Peyer's patch (tissue), 4 donors: ENCODE results near the gene DPP3. TPM values are rescaled to one million over a fixed set of nuclear protein-coding genes. Genes with fewer than 3 reads are reported as not detected.

Experiments used
- DNase-seq, 3 donors: peaks; one replicate each; pipeline ENCODE4 v3.0.0-alpha.2; 2017 to 2019
- H3K27ac ChIP-seq, 4 donors: fragments of 200-600 bp; sonication (generic); one replicate each; pipeline ENCODE4 v1.5.1; 2016 to 2019
- H3K27me3 ChIP-seq, 2 donors: fragments of 200-600 bp; sonication (generic); one replicate each; pipeline ENCODE4 v1.5.1; 2019
- H3K36me3 ChIP-seq, 3 donors: fragments of 200-600 bp; sonication (generic); one replicate each; pipeline ENCODE4 v1.5.1; 2016 to 2019
- H3K4me1 ChIP-seq, 4 donors: fragments of 200-600 bp; sonication (generic); one replicate each; pipeline ENCODE4 v1.5.1; 2016 to 2019
- H3K4me3 ChIP-seq, 4 donors: fragments of 200-600 bp; sonication (generic); 1 replicate in 3 of 4; 2 replicates in 1 of 4; pipeline ENCODE4 v1.5.1; 2016 to 2019; ENCODE audit warnings: mild to moderate bottlenecking in 1 of 4
- H3K9me3 ChIP-seq, 4 donors: fragments of 200-600 bp; sonication (generic); one replicate each; pipeline ENCODE4 v1.5.1; 2016 to 2019; ENCODE audit warnings: mild to moderate bottlenecking in 1 of 4
- POLR2A ChIP-seq, 2 donors: fragments of 450-650 bp; IDR thresholded peaks; one replicate each; pipeline ENCODE4 v1.5.1; 2017; ENCODE audit warnings: antibody characterized with exemption in 2 of 2, mild to moderate bottlenecking in 2 of 2, moderate library complexity in 2 of 2
- total RNA-seq, 4 donors: library from RNA; depleted of rRNA; stranded (reverse); fragments of >200 nt; gene quantifications; one replicate each; pipeline ENCODE4 v1.1.0, GENCODE V29; 2016
- TF ChIP-seq, protein P1 (sequence below), 6 experiments: fragments of 450-650 bp in 4 of 6; fragments of 200-600 bp in 2 of 6; sonication (generic) in 1 of 6; IDR thresholded peaks; one replicate each; pipeline ENCODE4 v1.5.1; 2017 to 2019; ENCODE audit warnings: antibody characterized with exemption in 6 of 6, mild to moderate bottlenecking in 3 of 6, moderate library complexity in 1 of 6

Gene DPP3
- total RNA-seq, 4 donors from 2014 or later = 58.3 to 66.8 (median 63.2) TPM

DNA sequence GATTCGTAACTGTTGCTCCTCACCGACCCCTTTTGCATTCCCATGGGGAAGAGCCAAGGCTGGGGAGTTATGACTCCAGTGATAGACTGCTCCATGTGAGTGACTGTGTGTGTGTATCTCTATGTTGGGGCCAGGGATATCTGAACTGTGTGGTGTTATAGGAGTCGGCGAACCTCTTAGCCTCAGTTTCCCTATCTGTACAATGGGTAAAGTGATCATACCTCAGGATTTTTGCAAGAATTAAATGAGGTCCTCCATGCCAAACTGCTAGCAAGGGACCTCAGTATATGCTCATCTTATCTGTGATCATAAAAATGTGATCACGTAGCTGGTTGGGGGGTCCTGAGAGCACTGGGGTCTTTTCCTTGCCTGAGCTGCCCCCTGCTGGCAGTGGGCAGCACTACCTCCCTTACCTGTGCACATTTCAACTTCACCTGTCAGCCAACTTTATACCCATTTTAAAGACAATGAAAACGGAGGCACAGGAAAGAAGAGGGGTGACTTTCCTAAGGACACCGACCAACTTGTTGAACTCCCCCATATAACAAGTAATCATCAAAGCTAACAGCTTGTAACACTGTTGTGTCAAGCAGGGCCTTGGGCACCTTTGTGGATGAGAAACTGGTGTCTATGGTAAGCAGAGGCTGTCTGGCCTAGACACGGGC, 1.4 kb upstream of the DPP3 start:
- Histone ChIP-seq H3K27me3 (no peaks in the 10 kb centered on the region), H3K4me1 (peaks cover 0 to 8% (median 3%) of the 10 kb centered on the region in 4 donors), H3K4me3 (peak overlapping the region; percentile 66 to 84 (median 71)), H3K36me3 (peaks cover 0 to 7% (median 0%) of the 10 kb centered on the region in 3 donors), H3K9me3 (no peaks in the 10 kb centered on the region), H3K27ac (peak overlapping the region; percentile 82 to 96 (median 90))
- no peak for TF ChIP-seq POLR2A (IDR thresholded peaks at IDR 0.05)
- TF ChIP-seq, protein P1, sequence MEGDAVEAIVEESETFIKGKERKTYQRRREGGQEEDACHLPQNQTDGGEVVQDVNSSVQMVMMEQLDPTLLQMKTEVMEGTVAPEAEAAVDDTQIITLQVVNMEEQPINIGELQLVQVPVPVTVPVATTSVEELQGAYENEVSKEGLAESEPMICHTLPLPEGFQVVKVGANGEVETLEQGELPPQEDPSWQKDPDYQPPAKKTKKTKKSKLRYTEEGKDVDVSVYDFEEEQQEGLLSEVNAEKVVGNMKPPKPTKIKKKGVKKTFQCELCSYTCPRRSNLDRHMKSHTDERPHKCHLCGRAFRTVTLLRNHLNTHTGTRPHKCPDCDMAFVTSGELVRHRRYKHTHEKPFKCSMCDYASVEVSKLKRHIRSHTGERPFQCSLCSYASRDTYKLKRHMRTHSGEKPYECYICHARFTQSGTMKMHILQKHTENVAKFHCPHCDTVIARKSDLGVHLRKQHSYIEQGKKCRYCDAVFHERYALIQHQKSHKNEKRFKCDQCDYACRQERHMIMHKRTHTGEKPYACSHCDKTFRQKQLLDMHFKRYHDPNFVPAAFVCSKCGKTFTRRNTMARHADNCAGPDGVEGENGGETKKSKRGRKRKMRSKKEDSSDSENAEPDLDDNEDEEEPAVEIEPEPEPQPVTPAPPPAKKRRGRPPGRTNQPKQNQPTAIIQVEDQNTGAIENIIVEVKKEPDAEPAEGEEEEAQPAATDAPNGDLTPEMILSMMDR (IDR thresholded peaks at IDR 0.05) = peak; percentile 68 to 81 (median 78)
- peak in 2 of 3 donors; percentile 45 to 59 for DNase-seq

- peaks cover 0 to 8% (median 3%) of the 10 kb centered on the region in 4 donors for H3K4me1 ChIP-seq
- H3K27me3 ChIP-seq = no peaks in the 10 kb centered on the region
- no peaks in the 10 kb centered on the region for H3K9me3 ChIP-seq
- peak overlapping the region; percentile 82 to 96 (median 90) for H3K27ac ChIP-seq
- H3K36me3 ChIP-seq = peaks cover 0 to 5% (median 0%) of the 10 kb centered on the region in 3 donors
- peak; percentile 29 to 67 (median 65) for DNase-seq
- TF ChIP-seq, protein P1 (IDR thresholded peaks at IDR 0.05) = no peak
- TF ChIP-seq POLR2A (IDR thresholded peaks at IDR 0.05) = no peak
- peak overlapping the region; percentile 66 to 84 (median 71) for H3K4me3 ChIP-seq
Observed at GRCh38 chr11:66479394-66480116, 679 bp upstream of the DPP3 start.

DNA sequence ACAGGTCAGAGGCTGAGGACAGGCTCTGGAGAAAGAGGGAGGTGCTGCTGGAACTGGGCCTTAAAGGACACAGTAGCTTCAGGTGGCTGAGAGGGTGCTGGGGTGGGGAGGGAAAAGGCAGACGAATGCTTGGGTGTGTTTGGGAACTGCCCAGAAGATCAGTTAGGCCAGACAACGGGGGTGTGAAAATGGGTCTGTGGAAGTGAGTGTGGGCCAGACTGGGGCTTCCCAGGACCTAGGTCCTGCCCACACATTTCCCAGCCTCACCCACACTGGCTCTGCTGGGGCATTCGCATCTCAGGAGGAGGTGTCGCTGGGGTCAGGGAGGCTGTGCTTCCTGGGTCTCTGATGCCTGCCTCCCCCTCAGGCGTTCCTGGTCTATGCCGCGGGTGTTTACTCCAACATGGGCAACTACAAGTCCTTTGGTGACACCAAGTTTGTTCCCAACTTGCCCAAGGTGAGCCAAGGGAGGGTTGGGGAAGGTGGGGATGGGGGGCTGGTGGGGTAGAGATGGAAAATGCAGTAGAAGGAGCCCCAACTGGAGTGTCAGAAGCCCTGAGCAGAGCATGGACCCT, 4.7 kb downstream of the DPP3 start:
- Histone ChIP-seq H3K4me1 (peaks cover 0 to 6% (median 0%) of the 10 kb centered on the region in 4 donors), H3K27me3 (no peaks in the 10 kb centered on the region), H3K4me3 (no peak overlapping the region), H3K27ac (no peak overlapping the region), H3K36me3 (peaks cover 0 to 41% (median 0%) of the 10 kb centered on the region in 3 donors), H3K9me3 (no peaks in the 10 kb centered on the region)
- TF ChIP-seq, protein P1 (IDR thresholded peaks at IDR 0.05) = no peak
- no peak for TF ChIP-seq POLR2A (IDR thresholded peaks at IDR 0.05)
- no peak for DNase-seq

DNA sequence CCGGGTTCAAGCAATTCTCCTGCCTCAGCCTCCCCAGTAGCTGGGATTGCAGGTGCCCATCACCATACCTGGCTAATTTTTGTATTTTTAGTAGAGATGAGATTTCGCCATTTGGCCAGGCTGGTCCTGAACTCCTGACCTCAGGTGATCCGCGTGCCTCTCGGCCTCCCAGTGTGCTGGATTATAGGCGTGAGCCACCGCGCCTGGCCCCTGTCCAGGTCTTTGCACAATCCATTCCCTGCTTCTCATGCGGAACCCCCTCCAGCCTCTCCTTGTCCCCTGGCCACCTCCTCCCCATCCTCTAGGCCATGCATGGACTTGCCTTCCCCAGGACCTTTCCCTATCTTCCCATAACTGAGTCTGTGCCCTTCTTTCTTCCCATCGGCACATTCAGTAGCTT, 8.7 kb downstream of the DPP3 start:
- Histone ChIP-seq H3K9me3 (no peaks in the 10 kb centered on the region), H3K27ac (no peak overlapping the region), H3K36me3 (peaks cover 0 to 66% (median 0%) of the 10 kb centered on the region in 3 donors), H3K4me3 (no peak overlapping the region), H3K27me3 (no peaks in the 10 kb centered on the region), H3K4me1 (peaks cover 0 to 9% (median 0%) of the 10 kb centered on the region in 4 donors)
- no peak for DNase-seq
- TF ChIP-seq POLR2A (IDR thresholded peaks at IDR 0.05) = no peak
- TF ChIP-seq, protein P1 (IDR thresholded peaks at IDR 0.05) = no peak

GRCh38 chr11:66489636-66490035, 9.4 kb downstream of the DPP3 start:
- no peaks in the 10 kb centered on the region for H3K9me3 ChIP-seq
- H3K36me3 ChIP-seq = peaks cover 0 to 67% (median 0%) of the 10 kb centered on the region in 3 donors
- no peak for DNase-seq
- no peak overlapping the region for H3K27ac ChIP-seq
- TF ChIP-seq, protein P1 (IDR thresholded peaks at IDR 0.05) = no peak
- no peak for TF ChIP-seq POLR2A (IDR thresholded peaks at IDR 0.05)
- no peaks in the 10 kb centered on the region for H3K27me3 ChIP-seq
- H3K4me3 ChIP-seq = no peak overlapping the region
- H3K4me1 ChIP-seq = peaks cover 0 to 9% (median 0%) of the 10 kb centered on the region in 4 donors
